Glutamatergic neuron (in vitro differentiated cells): ENCODE results near the gene ARHGAP6. TPM values are rescaled to one million over a fixed set of nuclear protein-coding genes. Genes with fewer than 3 reads are reported as not detected.

Experiments used
- DNase-seq: peaks from one replicate; pipeline ENCODE4 v3.0.0; 2022
- H3K27ac Mint-ChIP-seq: one replicate; pipeline ENCODE4 v1.8.0; 2020; ENCODE audit warnings: mild to moderate bottlenecking, mixed read lengths, inconsistent platforms; ENCODE audit not compliant: unreplicated experiment
- H3K27me3 Mint-ChIP-seq: one replicate; pipeline ENCODE4 v1.8.0; 2020; ENCODE audit warnings: mild to moderate bottlenecking, moderate library complexity, mixed read lengths, inconsistent platforms; ENCODE audit not compliant: unreplicated experiment
- H3K36me3 Mint-ChIP-seq: one replicate; pipeline ENCODE4 v1.8.0; 2020; ENCODE audit warnings: mild to moderate bottlenecking, mixed read lengths, inconsistent platforms; ENCODE audit not compliant: unreplicated experiment
- H3K4me1 Mint-ChIP-seq: one replicate; pipeline ENCODE4 v1.8.0; 2020; ENCODE audit warnings: mild to moderate bottlenecking, low read depth, mixed read lengths, inconsistent platforms; ENCODE audit not compliant: unreplicated experiment
- H3K4me3 Mint-ChIP-seq: one replicate; pipeline ENCODE4 v1.8.0; 2020; ENCODE audit warnings: mild to moderate bottlenecking, mixed read lengths, inconsistent platforms; ENCODE audit not compliant: unreplicated experiment
- H3K9me3 Mint-ChIP-seq: one replicate; pipeline ENCODE4 v1.8.0; 2020; ENCODE audit warnings: mild to moderate bottlenecking, moderate library complexity, mixed read lengths, inconsistent platforms; ENCODE audit not compliant: unreplicated experiment
- CTCF ChIP-seq: fragments of 200-600 bp; sonication (generic); IDR thresholded peaks from one replicate; pipeline ENCODE4 v1.5.0; 2021; ENCODE audit not compliant: partially characterized antibody, unreplicated experiment
- total RNA-seq: library from RNA; stranded (reverse); fragmentation: NEBNext Ultra II Directional; extraction: Animal tissue kit (Norgen Biotek cat#: 25700); gene quantifications from one replicate; pipeline ENCODE4 v1.2.1, GENCODE V29; 2021; ENCODE audit not compliant: unreplicated experiment

The ARHGAP6 gene
- total RNA-seq, 1 donor from 2014 or later: 3.6 TPM

GRCh38 chrX:11386812-11387211 is 278.9 kb downstream of the ARHGAP6 start:
- H3K27ac Mint-ChIP-seq: no peak overlapping the region
- H3K36me3 Mint-ChIP-seq: no peaks in the 10 kb centered on the region
- no peak overlapping the region for H3K4me3 Mint-ChIP-seq
- no peak for TF ChIP-seq CTCF
- H3K9me3 Mint-ChIP-seq: peaks cover 1% of the 10 kb centered on the region
- peaks cover 3% of the 10 kb centered on the region for H3K4me1 Mint-ChIP-seq
- no peaks in the 10 kb centered on the region for H3K27me3 Mint-ChIP-seq
- no peak for DNase-seq

GRCh38 chrX:11386001-11386523 is 279.7 kb downstream of the ARHGAP6 start:
- peaks cover 1% of the 10 kb centered on the region for H3K9me3 Mint-ChIP-seq
- H3K27me3 Mint-ChIP-seq: no peaks in the 10 kb centered on the region
- H3K27ac Mint-ChIP-seq: no peak overlapping the region
- H3K36me3 Mint-ChIP-seq: no peaks in the 10 kb centered on the region
- H3K4me3 Mint-ChIP-seq: no peak overlapping the region
- H3K4me1 Mint-ChIP-seq: peaks cover 3% of the 10 kb centered on the region
- TF ChIP-seq CTCF: no peak
- no peak for DNase-seq

GRCh38 chrX:11382930-11383329 is 282.8 kb downstream of the ARHGAP6 start:
- Mint-ChIP-seq H3K4me3 (no peak overlapping the region), H3K27ac (no peak overlapping the region), H3K27me3 (no peaks in the 10 kb centered on the region), H3K9me3 (peaks cover 1% of the 10 kb centered on the region), H3K4me1 (peaks cover 3% of the 10 kb centered on the region), H3K36me3 (no peaks in the 10 kb centered on the region)
- no peak for DNase-seq
- no peak for TF ChIP-seq CTCF

- H3K4me1 Mint-ChIP-seq: peaks cover 3% of the 10 kb centered on the region
- no peak for DNase-seq
- H3K27me3 Mint-ChIP-seq: peaks cover 1% of the 10 kb centered on the region
- no peak overlapping the region for H3K4me3 Mint-ChIP-seq
- H3K27ac Mint-ChIP-seq: no peak overlapping the region
- H3K9me3 Mint-ChIP-seq: no peaks in the 10 kb centered on the region
- H3K36me3 Mint-ChIP-seq: no peaks in the 10 kb centered on the region
- peak; percentile 69 for TF ChIP-seq CTCF
Measured at GRCh38 chrX:11381464-11381863, 284.3 kb downstream of the ARHGAP6 start.

- no peaks in the 10 kb centered on the region for H3K9me3 Mint-ChIP-seq
- peaks cover 1% of the 10 kb centered on the region for H3K27me3 Mint-ChIP-seq
- no peak for TF ChIP-seq CTCF
Measured at GRCh38 chrX:11380187-11380844, 285.4 kb downstream of the ARHGAP6 start.

More at GRCh38 chrX:11380187-11380844, 285.4 kb downstream of the ARHGAP6 start:
- DNase-seq: no peak
- Mint-ChIP-seq H3K27ac (no peak overlapping the region), H3K4me1 (peaks cover 3% of the 10 kb centered on the region), H3K36me3 (no peaks in the 10 kb centered on the region), H3K4me3 (no peak overlapping the region)
